SK-N-SH (cell line): Measurements from ENCODE around the gene RPEL1. TPM values are rescaled to one million over a fixed set of nuclear protein-coding genes. Genes with fewer than 3 reads are reported as not detected.

ENCODE experiments used
- CTCF ChIA-PET: fragments of 300-600, 350-600 bp; formaldehyde crosslinking; extraction: SDS; loops from one replicate; lab custom pipeline; 2021; lab: Yijun Ruan, JAX
- POLR2A ChIA-PET: fragments of 350-600 bp; sonication (Branson Sonifier 250); formaldehyde crosslinking; extraction: SDS; loops from one replicate; lab custom pipeline; 2020; ENCODE audit warnings: antibody characterized with exemption, inconsistent platforms; lab: Yijun Ruan, JAX
- DNase-seq: peaks from one replicate; pipeline ENCODE4 v3.0.0; 2012
- H2AFZ ChIP-seq: fragments of 200-600 bp; sonication (generic); 2 replicates; pipeline ENCODE4 v1.8.1; 2016; ENCODE audit warnings: antibody characterized with exemption, mild to moderate bottlenecking, low read depth
- H3F3A ChIP-seq: fragments of 200-600 bp; sonication (generic); replicated peaks from 2 replicates; pipeline ENCODE3; 2016; ENCODE audit warnings: antibody characterized with exemption, mild to moderate bottlenecking; ENCODE audit not compliant: insufficient read depth
- H3K27ac ChIP-seq, 2 experiments: fragments of 200-500 bp in 1 of 2; fragments of 200-600 bp in 1 of 2; sonication (Bioruptor generic) in 1 of 2; sonication (generic), shearing (Covaris generic) in 1 of 2; 2 replicates each; pipeline versions ENCODE4 v1.5.1 to v1.6.1; 2014 to 2016; ENCODE audit warnings: low read depth in 2 of 2, inconsistent platforms in 1 of 2, low read length in 1 of 2, mild to moderate bottlenecking in 1 of 2, mixed read lengths in 1 of 2
- H3K27me3 ChIP-seq: fragments of 200-600 bp; sonication (generic), shearing (Covaris generic); 2 replicates; pipeline ENCODE4 v1.6.1; 2016; ENCODE audit warnings: mixed run types; ENCODE audit not compliant: insufficient read depth
- H3K36me3 ChIP-seq, 2 experiments: fragments of 200-500 bp in 1 of 2; fragments of 200-600 bp in 1 of 2; sonication (Bioruptor generic) in 1 of 2; sonication (generic) in 1 of 2; replicated peaks in 1 of 2; 2 replicates each; pipeline versions ENCODE3 to v1.5.1; 2014 to 2016; ENCODE audit warnings: low read length in 1 of 2, mild to moderate bottlenecking in 1 of 2; ENCODE audit not compliant: insufficient read depth in 2 of 2, control insufficient read depth in 1 of 2
- H3K4me1 ChIP-seq, 2 experiments: fragments of 200-500 bp in 1 of 2; fragments of 200-600 bp in 1 of 2; sonication (Bioruptor generic) in 1 of 2; sonication (generic), shearing (Covaris generic) in 1 of 2; 2 replicates each; pipeline versions ENCODE4 v1.5.1 to v1.6.1; 2014 to 2016; ENCODE audit warnings: low read depth in 1 of 2, low read length in 1 of 2, mixed run types in 1 of 2; ENCODE audit not compliant: insufficient read depth in 2 of 2, control insufficient read depth in 1 of 2
- H3K4me2 ChIP-seq: fragments of 200-600 bp; sonication (generic), shearing (Covaris generic); 2 replicates; pipeline ENCODE4 v1.6.1; 2017; ENCODE audit warnings: mixed run types
- H3K4me3 ChIP-seq, 2 experiments: fragments of 200-500 bp in 1 of 2; fragments of 200-600 bp in 1 of 2; sonication (Bioruptor generic) in 1 of 2; sonication (generic), shearing (Covaris generic) in 1 of 2; 2 replicates each; pipeline versions ENCODE4 v1.5.1 to v1.8.1; 2014 to 2016; ENCODE audit warnings: low read depth in 2 of 2, inconsistent platforms in 1 of 2, low read length in 1 of 2, mild to moderate bottlenecking in 1 of 2, mixed read lengths in 1 of 2, moderate library complexity in 1 of 2
- H3K79me2 ChIP-seq: fragments of 200-600 bp; sonication (generic); 2 replicates; pipeline ENCODE4 v1.8.1; 2017; ENCODE audit warnings: mild to moderate bottlenecking; ENCODE audit not compliant: insufficient read depth
- H3K9ac ChIP-seq: fragments of 200-600 bp; sonication (generic); 2 replicates; pipeline ENCODE4 v1.6.1; 2017; ENCODE audit warnings: mixed run types
- H3K9me2 ChIP-seq: fragments of 200-600 bp; sonication (generic); 2 replicates; pipeline ENCODE4 v1.6.1; 2017; ENCODE audit warnings: mixed run types
- H3K9me3 ChIP-seq: fragments of 200-600 bp; sonication (generic); 2 replicates; pipeline ENCODE4 v1.6.1; 2017; ENCODE audit warnings: mixed run types, mild to moderate bottlenecking, moderate library complexity
- H4K20me1 ChIP-seq: fragments of 200-600 bp; sonication (generic); 2 replicates; pipeline ENCODE4 v1.6.1; 2017; ENCODE audit warnings: mild to moderate bottlenecking, mixed run types; ENCODE audit not compliant: insufficient read depth
- ELF1 ChIP-seq: IDR thresholded peaks from 2 replicates; pipeline ENCODE4 v1.4.0; 2012
- FOSL2 ChIP-seq: IDR thresholded peaks from 2 replicates; pipeline ENCODE4 v1.4.0; 2012; ENCODE audit warnings: low read depth, mild to moderate bottlenecking, moderate library complexity, borderline replicate concordance
- FOXM1 ChIP-seq: IDR thresholded peaks from 2 replicates; pipeline ENCODE4 v1.4.0; 2012; ENCODE audit warnings: low read depth, mild to moderate bottlenecking
- JUND ChIP-seq: IDR thresholded peaks from 2 replicates; pipeline ENCODE4 v1.4.0; 2012
- MXI1 ChIP-seq: IDR thresholded peaks from 2 replicates; pipeline ENCODE4 v1.6.1; 2012; ENCODE audit warnings: mild to moderate bottlenecking, low read depth, low read length, improper control_type of control experiment
- NRF1 ChIP-seq: IDR thresholded peaks from 2 replicates; pipeline ENCODE4 v1.6.1; 2012; ENCODE audit warnings: low read depth, mild to moderate bottlenecking, low read length
- RXRA ChIP-seq: IDR thresholded peaks from 2 replicates; pipeline ENCODE4 v1.4.0; 2012; ENCODE audit warnings: low read depth, mild to moderate bottlenecking, borderline replicate concordance
- SIN3A ChIP-seq: IDR thresholded peaks from 2 replicates; pipeline ENCODE4 v1.6.1; 2012; ENCODE audit warnings: low read depth, mild to moderate bottlenecking, low read length, moderate library complexity, borderline replicate concordance
- SMC3 ChIP-seq: IDR thresholded peaks from 2 replicates; pipeline ENCODE4 v1.6.1; 2012; ENCODE audit warnings: low read depth, low read length, improper control_type of control experiment
- USF1 ChIP-seq: IDR thresholded peaks from 2 replicates; pipeline ENCODE4 v1.4.0; 2012; ENCODE audit warnings: low read depth, borderline replicate concordance
- WGBS: methylation state at CpG from one replicate; pipeline ENCODE4 v1.1.6; 2017; ENCODE audit warnings: low lambda C conversion rate; 5-methylcytosine and 5-hydroxymethylcytosine counted together
- polyA plus RNA-seq, 3 experiments: library from polyadenylated mRNA; depleted of rRNA; stranded (reverse); fragments of >200 nt; gene quantifications; 2 replicates each; pipeline ENCODE4 v1.2.3, GENCODE V29; 2012
- TF ChIP-seq, protein P1 (sequence below): fragments of 200-600 bp; sonication (generic); IDR thresholded peaks from 2 replicates; pipeline ENCODE4 v1.6.1; 2017; ENCODE audit warnings: antibody characterized with exemption, mild to moderate bottlenecking, moderate library complexity

The RPEL1 gene
- polyA plus RNA-seq, 1 of the 3 experiments (the other 2 are of a cell fraction): not detected

DNA sequence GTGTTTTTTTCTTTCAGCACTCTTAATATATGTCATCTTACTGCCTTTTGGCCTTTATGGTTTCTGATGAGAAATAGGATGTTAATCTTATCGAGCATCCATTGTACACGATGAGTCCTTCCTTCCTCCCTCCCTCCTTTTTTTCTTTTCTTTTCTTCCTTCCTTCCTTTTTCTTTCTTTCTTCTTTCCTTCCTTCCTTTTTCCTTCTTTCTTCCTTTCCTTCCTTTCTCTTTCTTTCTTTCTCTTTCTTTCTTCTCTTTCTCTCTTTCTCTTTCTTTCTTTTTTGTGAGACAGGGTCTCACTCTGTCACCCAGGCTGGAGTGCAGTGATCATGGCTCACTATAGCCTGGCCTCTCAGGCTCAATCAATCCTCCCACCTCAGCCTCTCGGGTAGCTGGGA, 8.4 kb downstream of the RPEL1 start (continued):
- TF ChIP-seq SIN3A (no peak), RXRA (no peak)
- TF ChIP-seq, protein P1, sequence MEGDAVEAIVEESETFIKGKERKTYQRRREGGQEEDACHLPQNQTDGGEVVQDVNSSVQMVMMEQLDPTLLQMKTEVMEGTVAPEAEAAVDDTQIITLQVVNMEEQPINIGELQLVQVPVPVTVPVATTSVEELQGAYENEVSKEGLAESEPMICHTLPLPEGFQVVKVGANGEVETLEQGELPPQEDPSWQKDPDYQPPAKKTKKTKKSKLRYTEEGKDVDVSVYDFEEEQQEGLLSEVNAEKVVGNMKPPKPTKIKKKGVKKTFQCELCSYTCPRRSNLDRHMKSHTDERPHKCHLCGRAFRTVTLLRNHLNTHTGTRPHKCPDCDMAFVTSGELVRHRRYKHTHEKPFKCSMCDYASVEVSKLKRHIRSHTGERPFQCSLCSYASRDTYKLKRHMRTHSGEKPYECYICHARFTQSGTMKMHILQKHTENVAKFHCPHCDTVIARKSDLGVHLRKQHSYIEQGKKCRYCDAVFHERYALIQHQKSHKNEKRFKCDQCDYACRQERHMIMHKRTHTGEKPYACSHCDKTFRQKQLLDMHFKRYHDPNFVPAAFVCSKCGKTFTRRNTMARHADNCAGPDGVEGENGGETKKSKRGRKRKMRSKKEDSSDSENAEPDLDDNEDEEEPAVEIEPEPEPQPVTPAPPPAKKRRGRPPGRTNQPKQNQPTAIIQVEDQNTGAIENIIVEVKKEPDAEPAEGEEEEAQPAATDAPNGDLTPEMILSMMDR: no peak

DNA sequence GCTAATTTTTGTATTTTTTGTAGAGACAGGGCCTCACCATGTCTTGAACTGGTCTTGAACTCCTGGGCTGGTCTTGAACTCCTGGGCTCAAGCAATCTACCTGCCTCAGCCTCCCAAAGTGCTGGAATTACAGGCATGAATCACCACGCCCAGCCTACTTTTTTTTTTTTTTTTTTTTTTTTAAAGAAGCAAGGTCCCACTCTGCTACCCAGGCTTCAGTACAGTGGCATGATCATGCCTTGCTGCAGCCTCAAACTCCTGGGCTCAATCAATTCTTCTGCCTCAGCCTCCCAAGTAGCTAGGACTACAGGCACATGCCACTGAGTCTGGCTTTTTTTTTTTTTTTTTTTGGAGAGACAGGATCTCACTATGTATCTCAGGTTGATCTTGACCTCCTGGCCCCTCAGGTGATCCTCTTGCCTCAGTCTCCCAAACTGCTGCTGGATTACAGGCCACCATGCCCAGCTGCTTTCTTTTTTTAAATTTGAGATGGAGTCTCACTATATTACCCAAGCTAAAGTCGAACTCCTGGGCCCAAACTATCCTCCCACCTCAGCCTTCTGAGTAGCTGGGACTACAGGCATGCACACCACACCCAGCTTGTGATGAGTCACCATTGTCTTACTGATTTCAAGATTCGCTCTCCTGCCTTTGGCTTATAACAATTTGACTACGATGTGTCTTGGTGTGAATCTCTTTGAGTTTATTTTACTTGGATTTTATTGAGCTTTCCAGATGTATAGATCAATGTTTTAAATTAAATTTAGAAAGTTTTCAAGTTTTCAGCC, 9.0 kb downstream of the RPEL1 start:
- H3K9me3 ChIP-seq: no peaks in the 10 kb centered on the region
- H3K27me3 ChIP-seq: no peaks in the 10 kb centered on the region
- WGBS: 36% methylated on average over 4 of the region's 4 CpGs
- H3K4me3 ChIP-seq: no peak overlapping the region
- no peaks in the 10 kb centered on the region for H3K4me1 ChIP-seq
- no peak overlapping the region for H2AFZ ChIP-seq
- CTCF ChIA-PET: interaction anchor here (0.6 to 0.9 kb wide), 2 partner anchors 10 to 383 kb away, joined by 3 read pairs; no protein-coding TSS in a partner anchor
- no peaks in the 10 kb centered on the region for H4K20me1 ChIP-seq
- TF ChIP-seq FOSL2 (peak; percentile 50; the same call in 1 of the 2 replicates), JUND (0 out of 2 replicates have a peak, but pooled peaks have one; percentile 9), NRF1 (no peak)
- H3K4me2 ChIP-seq: no peak overlapping the region
- POLR2A ChIA-PET: interaction anchor here (0.9 kb wide), 1 partner anchor 23 kb away, joined by 3 read pairs; no protein-coding TSS in a partner anchor
- no peak overlapping the region for H3K9ac ChIP-seq
- H3F3A ChIP-seq: peaks cover 4% of the 10 kb centered on the region
- no peaks in the 10 kb centered on the region for H3K9me2 ChIP-seq
- no peak overlapping the region for H3K27ac ChIP-seq
- no peak for DNase-seq
- H3K36me3 ChIP-seq: no peaks in the 10 kb centered on the region
- no peaks in the 10 kb centered on the region for H3K79me2 ChIP-seq

GRCh38 chr10:103256613-103257012, 10.9 kb downstream of the RPEL1 start:
- H3K9me3 ChIP-seq: no peaks in the 10 kb centered on the region
- POLR2A ChIA-PET: interaction anchor here (0.6 kb wide), 1 partner anchor 105 kb away, joined by 3 read pairs; no protein-coding TSS in a partner anchor
- TF ChIP-seq MXI1: no peak
- no peak for TF ChIP-seq JUND
- no peak for TF ChIP-seq SMC3
- TF ChIP-seq SIN3A: no peak
- TF ChIP-seq FOXM1: no peak
- no peak for TF ChIP-seq USF1
- no peak for TF ChIP-seq ELF1
- TF ChIP-seq, all 33 proteins: peak for 0
- DNase-seq: no peak
- Histone ChIP-seq H3K4me1 (no peaks in the 10 kb centered on the region), H3K4me2 (no peak overlapping the region), H3K9ac (no peak overlapping the region), H3K79me2 (no peaks in the 10 kb centered on the region), H3K4me3 (no peak overlapping the region), H2AFZ (no peak overlapping the region), H3F3A (peaks cover 4% of the 10 kb centered on the region), H4K20me1 (no peaks in the 10 kb centered on the region), H3K9me2 (no peaks in the 10 kb centered on the region), H3K36me3 (no peaks in the 10 kb centered on the region), H3K27ac (no peak overlapping the region), H3K27me3 (no peaks in the 10 kb centered on the region)
- CTCF ChIA-PET: no interaction called here
- 95% methylated on average over 1 of the region's 1 CpG for WGBS
